H9 (cell line): ENCODE data around the gene PHACTR1. TPM values are rescaled to one million over a fixed set of nuclear protein-coding genes. Genes with fewer than 3 reads are reported as not detected.

ENCODE experiments used
- DNase-seq: peaks from one replicate; pipeline ENCODE4 v3.0.0-alpha.2; 2017
- H2AFZ ChIP-seq: one replicate; pipeline ENCODE4 v1.6.1; 2013; ENCODE audit warnings: mild to moderate bottlenecking, low read length, control low read depth, moderate library complexity
- H2AK5ac ChIP-seq: 2 replicates; pipeline ENCODE4 v1.6.1; 2013; ENCODE audit warnings: low read length, control low read depth, mixed read lengths; ENCODE audit not compliant: insufficient read length
- H2BK120ac ChIP-seq: one replicate; pipeline ENCODE4 v1.6.1; 2013; ENCODE audit warnings: low read depth, mild to moderate bottlenecking, low read length, control low read depth, inconsistent platforms; ENCODE audit not compliant: poor library complexity, severe bottlenecking
- H2BK12ac ChIP-seq: 2 replicates; pipeline ENCODE4 v1.6.1; 2013; ENCODE audit warnings: low read length, control low read depth, mixed read lengths, low read depth; ENCODE audit not compliant: insufficient read length
- H2BK15ac ChIP-seq: 2 replicates; pipeline ENCODE4 v1.6.1; 2013; ENCODE audit warnings: low read depth, low read length, control low read depth
- H2BK20ac ChIP-seq: one replicate; pipeline ENCODE4 v1.6.1; 2013; ENCODE audit warnings: low read depth, mild to moderate bottlenecking, low read length, control low read depth, inconsistent platforms; ENCODE audit not compliant: poor library complexity, severe bottlenecking
- H2BK5ac ChIP-seq: 2 replicates; pipeline ENCODE4 v1.6.1; 2013; ENCODE audit warnings: low read length, control low read depth, mixed read lengths; ENCODE audit not compliant: insufficient read length
- H3K14ac ChIP-seq: 2 replicates; pipeline ENCODE4 v1.6.1; 2013; ENCODE audit warnings: low read length, control low read depth; ENCODE audit not compliant: insufficient read depth
- H3K18ac ChIP-seq: 2 replicates; pipeline ENCODE4 v1.6.1; 2013; ENCODE audit warnings: low read depth, mild to moderate bottlenecking, mixed read lengths, low read length, control low read depth; ENCODE audit not compliant: insufficient read length
- H3K23ac ChIP-seq: 2 replicates; pipeline ENCODE4 v1.6.1; 2013; ENCODE audit warnings: low read length, control low read depth, mixed read lengths, low read depth; ENCODE audit not compliant: insufficient read length
- H3K23me2 ChIP-seq: 2 replicates; pipeline ENCODE4 v1.6.1; 2013; ENCODE audit warnings: low read depth, mild to moderate bottlenecking, mixed read lengths, low read length, control low read depth; ENCODE audit not compliant: insufficient read length, poor library complexity, severe bottlenecking
- H3K27ac ChIP-seq: 2 replicates; pipeline ENCODE4 v1.5.1; 2013; ENCODE audit warnings: low read length, control low read depth, mixed read lengths, low read depth; ENCODE audit not compliant: insufficient read length
- H3K27me3 ChIP-seq: 2 replicates; pipeline ENCODE4 v1.6.1; 2013; ENCODE audit warnings: low read length, control low read depth, inconsistent platforms; ENCODE audit not compliant: insufficient read depth
- H3K4ac ChIP-seq: 2 replicates; pipeline ENCODE4 v1.6.1; 2013; ENCODE audit warnings: low read depth, mild to moderate bottlenecking, control low read depth, inconsistent platforms, low read length, moderate library complexity
- H3K4me1 ChIP-seq: 2 replicates; pipeline ENCODE4 v1.6.1; 2013; ENCODE audit warnings: low read length, control low read depth, inconsistent platforms; ENCODE audit not compliant: insufficient read depth
- H3K4me2 ChIP-seq: 2 replicates; pipeline ENCODE4 v1.6.1; 2013; ENCODE audit warnings: low read length, control low read depth, mixed read lengths; ENCODE audit not compliant: insufficient read length, insufficient read depth
- H3K56ac ChIP-seq: 2 replicates; pipeline ENCODE4 v1.6.1; 2013; ENCODE audit warnings: low read depth, mild to moderate bottlenecking, mixed read lengths, low read length, control low read depth; ENCODE audit not compliant: insufficient read length
- H3K79me1 ChIP-seq: 2 replicates; pipeline ENCODE4 v1.6.1; 2013; ENCODE audit warnings: low read depth, mild to moderate bottlenecking, moderate library complexity, low read length, control low read depth, inconsistent platforms; ENCODE audit not compliant: insufficient read depth, poor library complexity, severe bottlenecking
- H3K79me2 ChIP-seq: 2 replicates; pipeline ENCODE4 v1.6.1; 2013; ENCODE audit warnings: low read length, control low read depth, inconsistent platforms; ENCODE audit not compliant: insufficient read depth
- H3K9ac ChIP-seq: 2 replicates; pipeline ENCODE4 v1.6.1; 2013; ENCODE audit warnings: low read length, control low read depth, mixed read lengths; ENCODE audit not compliant: insufficient read length; ENCODE audit errors: extremely low read depth
- H3K9me3 ChIP-seq: one replicate; pipeline ENCODE4 v1.6.1; 2013; ENCODE audit warnings: low read depth, low read length, inconsistent platforms; ENCODE audit not compliant: control insufficient read depth
- H3T11ph ChIP-seq: one replicate; pipeline ENCODE4 v1.6.1; 2013; ENCODE audit warnings: mild to moderate bottlenecking, low read length, control low read depth, inconsistent platforms
- H4K20me1 ChIP-seq: one replicate; pipeline ENCODE4 v1.6.1; 2013; ENCODE audit not compliant: control insufficient read depth, insufficient read length, insufficient read depth
- H4K5ac ChIP-seq: 2 replicates; pipeline ENCODE4 v1.6.1; 2013; ENCODE audit warnings: low read depth, mild to moderate bottlenecking, mixed read lengths, low read length, control low read depth; ENCODE audit not compliant: insufficient read length
- H4K8ac ChIP-seq: replicated peaks from 2 replicates; pipeline ENCODE4 v1.6.1; 2013; ENCODE audit warnings: low read length, control low read depth, mixed read lengths, low read depth; ENCODE audit not compliant: insufficient read length
- H4K91ac ChIP-seq: 2 replicates; pipeline ENCODE4 v1.6.1; 2013; ENCODE audit warnings: low read depth, mild to moderate bottlenecking, moderate library complexity, mixed read lengths, low read length, control low read depth; ENCODE audit not compliant: insufficient read length
- H3K27ac Mint-ChIP-seq, 3 experiments: 2 replicates in 2 of 3; 3 replicates in 1 of 3; pipeline ENCODE4 v1.8.0; 2020 to 2021; ENCODE audit warnings: mixed read lengths in 3 of 3, mild to moderate bottlenecking in 1 of 3, moderate library complexity in 1 of 3
- H3K27me3 Mint-ChIP-seq: 2 replicates; pipeline ENCODE4 v1.8.0; 2021; ENCODE audit warnings: low read depth, mild to moderate bottlenecking, moderate library complexity, mixed read lengths
- H3K36me3 Mint-ChIP-seq, 3 experiments: 2 replicates in 2 of 3; 3 replicates in 1 of 3; pipeline ENCODE4 v1.8.0; 2020 to 2021; ENCODE audit warnings: low read depth in 3 of 3, mixed read lengths in 3 of 3; ENCODE audit not compliant: insufficient read depth in 1 of 3
- H3K4me1 Mint-ChIP-seq, 2 experiments: 2 replicates each; pipeline ENCODE4 v1.8.0; 2020; ENCODE audit warnings: mixed read lengths in 2 of 2
- H3K4me3 Mint-ChIP-seq, 2 experiments: 2 replicates in 1 of 2; 3 replicates in 1 of 2; pipeline ENCODE4 v1.8.0; 2020 to 2021; ENCODE audit warnings: mild to moderate bottlenecking in 2 of 2, mixed read lengths in 2 of 2, moderate library complexity in 1 of 2
- H3K9me3 Mint-ChIP-seq, 2 experiments: 2 replicates in 1 of 2; 3 replicates in 1 of 2; pipeline ENCODE4 v1.8.0; 2020; ENCODE audit warnings: mild to moderate bottlenecking in 2 of 2, mixed read lengths in 2 of 2, moderate library complexity in 1 of 2
- CTCF ChIP-seq: fragments of 200-600 bp; sonication (generic); conservative IDR thresholded peaks from 3 replicates; pipeline ENCODE4 v1.8.0; 2021; ENCODE audit warnings: antibody characterized with exemption, mild to moderate bottlenecking
- WGBS: extraction: QIAGEN DNeasy Blood & Tissue Kit; methylation state at CpG from one replicate; pipeline ENCODE4 v1.1.7; 2013; ENCODE audit warnings: missing lambda C conversion rate, low lambda C conversion rate, mixed read lengths; ENCODE audit not compliant: insufficient read length; ENCODE audit errors: extremely low coverage; 5-methylcytosine and 5-hydroxymethylcytosine counted together
- total RNA-seq: library from RNA; stranded (reverse); gene quantifications from 2 replicates; pipeline ENCODE4 v1.2.1, GENCODE V29; 2021

PHACTR1 gene
- total RNA-seq, 1 experiment from 2014 or later: 15.9 TPM

- Histone ChIP-seq H2BK120ac (no peak overlapping the region), H4K91ac (no peak overlapping the region), H3K9me3 (peaks cover 4% of the 10 kb centered on the region), H2AFZ (no peak overlapping the region), H4K8ac (no peak overlapping the region), H3K23me2 (no peaks in the 10 kb centered on the region), H3K4me1 (no peaks in the 10 kb centered on the region), H2BK5ac (no peak overlapping the region), H2BK12ac (no peak overlapping the region), H4K20me1 (peaks cover 3% of the 10 kb centered on the region), H2AK5ac (no peak overlapping the region), H2BK15ac (no peak overlapping the region), H3K4me2 (no peak overlapping the region), H3K79me2 (no peaks in the 10 kb centered on the region), H3K18ac (no peak overlapping the region), H3K79me1 (no peaks in the 10 kb centered on the region), H3K4ac (no peak overlapping the region), H3T11ph (no peak overlapping the region), H3K14ac (no peak overlapping the region), H3K56ac (no peak overlapping the region), H4K5ac (no peak overlapping the region), H3K9ac (no peak overlapping the region), H3K27ac (no peak overlapping the region), H3K23ac (no peak overlapping the region), H2BK20ac (no peak overlapping the region), H3K27me3 (no peaks in the 10 kb centered on the region)
- no peak for TF ChIP-seq CTCF
- Mint-ChIP-seq H3K9me3 (peaks cover 8 to 9% of the 10 kb centered on the region in 2 experiments), H3K36me3 (peaks cover 11 to 22% (median 12%) of the 10 kb centered on the region in 3 experiments; a peak in 6 of 7 replicates), H3K27ac (no peak overlapping the region), H3K4me1 (peaks cover 5 to 13% of the 10 kb centered on the region in 2 experiments), H3K27me3 (no peaks in the 10 kb centered on the region), H3K4me3 (no peak overlapping the region)
- no peak for DNase-seq
- no CpG with 5 or more reads among the region's 9 CpGs for WGBS
Observed at GRCh38 chr6:13281686-13282085, 565.1 kb downstream of the PHACTR1 start.
